Brain microvascular endothelial cell (primary cell): ENCODE data around the gene ZCCHC12.

ENCODE experiments used
- DNase-seq: peaks from one replicate; pipeline ENCODE4 v3.0.0-alpha.2; 2020
- H3K27ac ChIP-seq: fragments of 250-450 bp; sonication (Bioruptor Pico); 2 replicates; pipeline ENCODE4 v1.5.1; 2020; ENCODE audit warnings: mild to moderate bottlenecking, moderate library complexity
- H3K27me3 ChIP-seq: fragments of 250-450 bp; sonication (Bioruptor Pico); replicated peaks from 2 replicates; pipeline ENCODE4 v1.5.1; 2020; ENCODE audit warnings: mild to moderate bottlenecking
- H3K36me3 ChIP-seq: fragments of 250-450 bp; sonication (Bioruptor Pico); replicated peaks from 2 replicates; pipeline ENCODE4 v1.5.1; 2020; ENCODE audit warnings: mild to moderate bottlenecking
- H3K4me3 ChIP-seq: 2 replicates; pipeline ENCODE4 v1.5.1; 2011; ENCODE audit warnings: low read depth, mild to moderate bottlenecking, control low read depth, low read length, moderate library complexity
- in situ Hi-C: cut with HindIII; loops from 2 replicates; pipeline ENCODE4 v1.10.0; 2017; ENCODE audit warnings: low sequenced_read_pairs, low pct_ligation_motif_present
- TF ChIP-seq, protein P1 (sequence below): IDR thresholded peaks from 2 replicates; pipeline ENCODE4 v1.5.1; 2011; ENCODE audit warnings: low read depth, mild to moderate bottlenecking, moderate library complexity, low read length, control low read depth, inconsistent platforms; ENCODE audit errors: missing control alignments

Gene ZCCHC12

DNA sequence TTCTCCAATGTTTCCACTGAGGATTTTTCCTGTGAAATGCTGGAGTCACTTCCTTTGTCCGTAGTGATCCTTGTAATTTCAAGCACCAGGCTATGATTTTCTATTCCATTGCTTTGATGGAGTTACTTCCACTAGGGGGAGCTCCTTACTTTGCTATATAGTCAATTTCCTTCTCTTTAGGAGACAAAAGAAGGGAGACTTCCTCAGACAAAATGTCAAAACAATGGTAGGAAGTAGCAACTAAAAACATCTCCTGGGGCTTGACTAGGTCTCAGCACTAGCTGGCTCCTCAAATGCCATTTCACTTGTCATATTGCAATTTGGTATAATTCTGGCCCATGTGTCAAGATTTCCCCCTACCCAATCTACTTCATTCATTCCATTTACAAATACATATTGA, 24.1 kb downstream of the ZCCHC12 start:
- in situ Hi-C loops, result no loop called here
- DNase-seq, result peak; percentile 34
- Histone ChIP-seq H3K27me3 (no peaks in the 10 kb centered on the region), H3K4me3 (no peak overlapping the region), H3K27ac (no peak overlapping the region), H3K36me3 (no peaks in the 10 kb centered on the region)
- TF ChIP-seq, protein P1, sequence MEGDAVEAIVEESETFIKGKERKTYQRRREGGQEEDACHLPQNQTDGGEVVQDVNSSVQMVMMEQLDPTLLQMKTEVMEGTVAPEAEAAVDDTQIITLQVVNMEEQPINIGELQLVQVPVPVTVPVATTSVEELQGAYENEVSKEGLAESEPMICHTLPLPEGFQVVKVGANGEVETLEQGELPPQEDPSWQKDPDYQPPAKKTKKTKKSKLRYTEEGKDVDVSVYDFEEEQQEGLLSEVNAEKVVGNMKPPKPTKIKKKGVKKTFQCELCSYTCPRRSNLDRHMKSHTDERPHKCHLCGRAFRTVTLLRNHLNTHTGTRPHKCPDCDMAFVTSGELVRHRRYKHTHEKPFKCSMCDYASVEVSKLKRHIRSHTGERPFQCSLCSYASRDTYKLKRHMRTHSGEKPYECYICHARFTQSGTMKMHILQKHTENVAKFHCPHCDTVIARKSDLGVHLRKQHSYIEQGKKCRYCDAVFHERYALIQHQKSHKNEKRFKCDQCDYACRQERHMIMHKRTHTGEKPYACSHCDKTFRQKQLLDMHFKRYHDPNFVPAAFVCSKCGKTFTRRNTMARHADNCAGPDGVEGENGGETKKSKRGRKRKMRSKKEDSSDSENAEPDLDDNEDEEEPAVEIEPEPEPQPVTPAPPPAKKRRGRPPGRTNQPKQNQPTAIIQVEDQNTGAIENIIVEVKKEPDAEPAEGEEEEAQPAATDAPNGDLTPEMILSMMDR, result peak; percentile 54

DNA sequence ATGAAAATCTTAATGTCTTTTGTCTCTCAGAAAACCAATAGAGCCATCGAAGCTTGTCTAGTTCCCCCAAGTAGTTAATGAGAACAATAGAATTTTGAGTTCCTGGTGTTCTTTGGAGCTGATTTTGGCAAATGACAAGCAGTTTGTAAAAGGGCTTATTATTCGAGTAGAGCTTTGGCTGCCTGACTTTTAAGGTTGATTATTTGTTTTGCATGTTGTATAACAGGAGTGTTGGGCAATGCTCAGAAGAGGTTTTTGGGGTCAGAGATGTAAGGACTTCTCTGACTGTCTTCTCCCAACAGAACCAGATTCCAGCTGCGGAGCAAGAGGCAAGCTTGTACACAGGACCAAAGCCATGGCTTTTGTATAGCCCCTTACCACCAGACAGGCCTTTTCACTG, 30.0 kb downstream of the ZCCHC12 start:
- TF ChIP-seq, protein P1, result no peak
- H3K36me3 ChIP-seq, result no peaks in the 10 kb centered on the region
- in situ Hi-C loops, result no loop called here

DNA sequence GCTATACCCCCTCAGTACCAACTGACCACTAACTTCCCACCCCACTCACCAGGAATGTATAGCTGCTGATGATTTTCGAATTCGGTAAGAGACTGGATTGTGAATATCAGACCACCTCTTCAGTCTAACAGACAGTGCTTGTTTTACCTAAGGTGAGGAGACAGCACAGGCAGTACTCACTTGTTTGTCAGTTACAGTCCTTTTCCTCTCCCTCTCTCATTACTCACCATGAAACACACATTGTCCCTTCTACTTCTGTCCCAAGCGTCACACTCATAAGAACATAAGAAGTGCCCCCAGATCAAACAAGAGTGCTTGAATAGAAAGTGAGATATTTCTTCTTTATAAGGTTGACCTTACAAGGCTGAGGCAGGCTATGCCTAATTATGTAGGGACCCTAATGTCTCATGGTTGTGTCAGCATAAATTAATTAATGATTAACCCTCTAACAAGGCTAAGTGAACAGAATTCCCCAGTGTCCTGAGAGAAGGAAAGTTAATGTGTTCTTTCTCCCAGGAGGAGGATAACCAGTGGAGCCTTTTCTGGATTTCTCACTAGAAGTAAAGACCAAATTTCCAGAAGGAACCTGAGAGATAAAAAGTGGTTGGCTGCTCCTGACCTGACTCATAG, 32.2 kb downstream of the ZCCHC12 start:
- Histone ChIP-seq H3K27me3 (no peaks in the 10 kb centered on the region), H3K27ac (no peak overlapping the region), H3K36me3 (no peaks in the 10 kb centered on the region), H3K4me3 (no peak overlapping the region)
- in situ Hi-C loops, result no loop called here
- DNase-seq, result no peak
- TF ChIP-seq, protein P1, result no peak

More for the DNA sequence above, 30.0 kb downstream of the ZCCHC12 start:
- Histone ChIP-seq H3K4me3 (no peak overlapping the region), H3K27me3 (no peaks in the 10 kb centered on the region), H3K27ac (no peak overlapping the region)
- no peak for DNase-seq

DNA sequence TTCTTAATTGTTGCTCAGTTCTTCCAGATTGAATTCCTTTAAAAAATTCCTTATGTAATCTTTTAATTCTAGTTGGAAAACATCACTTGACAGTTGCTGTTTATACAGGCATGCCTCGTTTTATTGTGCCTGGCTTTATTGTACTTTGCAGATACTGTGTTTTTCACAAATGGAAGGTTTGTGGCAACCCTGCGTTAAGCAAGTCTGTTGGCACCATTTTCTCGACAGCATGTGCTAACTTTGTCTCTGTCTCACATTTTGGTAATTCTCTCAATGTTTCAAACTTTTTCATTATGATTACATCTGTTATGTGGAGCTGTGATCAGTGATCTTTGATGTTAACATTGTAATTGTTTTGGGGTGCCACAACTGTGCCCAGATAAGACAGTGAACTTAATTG, 33.4 kb downstream of the ZCCHC12 start:
- in situ Hi-C loops, result no loop called here
- TF ChIP-seq, protein P1, result no peak
- Histone ChIP-seq H3K4me3 (no peak overlapping the region), H3K36me3 (no peaks in the 10 kb centered on the region), H3K27ac (no peak overlapping the region), H3K27me3 (no peaks in the 10 kb centered on the region)
- no peak for DNase-seq

DNA sequence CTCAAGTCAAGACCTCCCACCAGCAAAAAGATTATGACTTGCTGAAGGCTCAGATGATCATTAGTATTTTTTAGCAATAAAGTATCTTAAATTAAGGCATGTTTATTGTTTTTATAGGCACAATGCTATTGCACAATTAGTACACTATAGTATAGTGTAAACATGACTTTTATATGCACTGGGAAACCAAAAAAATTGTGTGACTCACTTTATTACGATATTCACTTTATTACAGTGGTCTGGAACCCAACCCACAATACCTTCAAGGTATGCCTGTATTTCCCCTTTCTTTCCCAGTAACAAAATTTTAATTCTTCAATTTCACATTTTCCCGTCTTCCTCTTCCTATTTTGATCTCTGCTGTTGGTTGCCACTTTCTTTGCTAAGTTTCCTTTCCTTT, 37.7 kb downstream of the ZCCHC12 start:
- Histone ChIP-seq H3K27me3 (no peaks in the 10 kb centered on the region), H3K36me3 (no peaks in the 10 kb centered on the region), H3K4me3 (no peak overlapping the region), H3K27ac (no peak overlapping the region)
- TF ChIP-seq, protein P1, result no peak
- no peak for DNase-seq
- in situ Hi-C loops, result no loop called here

DNA sequence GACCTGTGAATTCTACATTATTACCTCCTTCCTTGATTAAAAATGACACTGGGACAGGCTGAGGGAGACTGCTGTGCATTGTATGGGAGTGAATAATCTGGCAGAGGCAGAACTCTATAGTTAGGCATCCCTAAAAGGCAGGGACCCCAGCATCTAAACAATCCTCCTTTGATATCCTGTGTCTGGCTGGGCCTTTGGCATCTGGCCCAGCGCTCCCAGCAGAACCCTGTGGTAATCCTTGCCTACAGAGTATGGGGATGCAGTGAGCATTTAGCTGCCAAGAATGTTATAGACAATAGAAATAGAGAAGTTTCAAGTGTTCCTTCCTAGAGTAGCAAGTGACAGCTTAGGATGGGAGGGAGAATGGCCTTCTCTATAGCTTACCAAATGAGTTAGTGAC, 38.5 kb downstream of the ZCCHC12 start:
- H3K27ac ChIP-seq, result no peak overlapping the region
- TF ChIP-seq, protein P1, result no peak
- DNase-seq, result no peak
- H3K4me3 ChIP-seq, result no peak overlapping the region
- no peaks in the 10 kb centered on the region for H3K36me3 ChIP-seq
- in situ Hi-C loops, result no loop called here
- H3K27me3 ChIP-seq, result no peaks in the 10 kb centered on the region
